Brain microvascular endothelial cell (primary cell): Measurements from ENCODE around the gene NBPF12.
"Not testable (repeated sequence)": the region's sequence is repeated elsewhere in the genome, so short reads cannot be mapped to it uniquely, and the experiment has no call there.

Experiments used
- DNase-seq: peaks from one replicate; pipeline ENCODE4 v3.0.0-alpha.2; 2020
- H3K27ac ChIP-seq: fragments of 250-450 bp; sonication (Bioruptor Pico); 2 replicates; pipeline ENCODE4 v1.5.1; 2020; ENCODE audit warnings: mild to moderate bottlenecking, moderate library complexity
- H3K27me3 ChIP-seq: fragments of 250-450 bp; sonication (Bioruptor Pico); replicated peaks from 2 replicates; pipeline ENCODE4 v1.5.1; 2020; ENCODE audit warnings: mild to moderate bottlenecking
- H3K36me3 ChIP-seq: fragments of 250-450 bp; sonication (Bioruptor Pico); replicated peaks from 2 replicates; pipeline ENCODE4 v1.5.1; 2020; ENCODE audit warnings: mild to moderate bottlenecking
- H3K4me3 ChIP-seq: 2 replicates; pipeline ENCODE4 v1.5.1; 2011; ENCODE audit warnings: low read depth, mild to moderate bottlenecking, control low read depth, low read length, moderate library complexity
- in situ Hi-C: cut with HindIII; loops from 2 replicates; pipeline ENCODE4 v1.10.0; 2017; ENCODE audit warnings: low sequenced_read_pairs, low pct_ligation_motif_present

Gene NBPF12

GRCh38 chr1:146938242-146938902, at the start of gene NBPF12:
TSS of gene NBPF12 (plus strand) at chr1:146938324. CDS start at chr1:146960144, 21,820 bp downstream.
- peak; percentile 75 for DNase-seq
- in situ Hi-C loops, result not testable (repeated sequence)

GRCh38 chr1:146891355-146891754, 46.8 kb upstream of the NBPF12 start:
- DNase-seq, H3K27me3 ChIP-seq, in situ Hi-C loops, H3K36me3 ChIP-seq, H3K4me3 ChIP-seq, H3K27ac ChIP-seq: not testable (repeated sequence)

More at GRCh38 chr1:146938242-146938902, at the start of gene NBPF12:
- not testable (repeated sequence) for H3K36me3 ChIP-seq, H3K27me3 ChIP-seq
- Histone ChIP-seq H3K27ac (peak within 1 kb of the TSS; percentile 73), H3K4me3 (peak within 1 kb of the TSS; percentile 67)

- H3K4me3 ChIP-seq, H3K27ac ChIP-seq, DNase-seq, in situ Hi-C loops, H3K36me3 ChIP-seq, H3K27me3 ChIP-seq: not testable (repeated sequence)
Observed at GRCh38 chr1:146892331-146892730, 45.8 kb upstream of the NBPF12 start.

- DNase-seq, H3K27me3 ChIP-seq, H3K4me3 ChIP-seq, H3K27ac ChIP-seq, H3K36me3 ChIP-seq, in situ Hi-C loops: not testable (repeated sequence)
Observed at GRCh38 chr1:146907565-146908261, 30.4 kb upstream of the NBPF12 start.

- DNase-seq, H3K4me3 ChIP-seq, H3K27ac ChIP-seq, in situ Hi-C loops, H3K27me3 ChIP-seq, H3K36me3 ChIP-seq: not testable (repeated sequence)
Observed at GRCh38 chr1:146912975-146913374, 25.1 kb upstream of the NBPF12 start.

GRCh38 chr1:146920811-146921210, 17.3 kb upstream of the NBPF12 start:
- H3K27me3 ChIP-seq, H3K4me3 ChIP-seq, DNase-seq, H3K36me3 ChIP-seq, H3K27ac ChIP-seq, in situ Hi-C loops: not testable (repeated sequence)

GRCh38 chr1:146922614-146923013, 15.5 kb upstream of the NBPF12 start:
- DNase-seq, H3K27me3 ChIP-seq, H3K36me3 ChIP-seq, H3K27ac ChIP-seq, in situ Hi-C loops, H3K4me3 ChIP-seq: not testable (repeated sequence)

- in situ Hi-C loops, H3K36me3 ChIP-seq, H3K27me3 ChIP-seq, DNase-seq, H3K27ac ChIP-seq, H3K4me3 ChIP-seq: not testable (repeated sequence)
Observed at GRCh38 chr1:146924106-146924505, 14.0 kb upstream of the NBPF12 start.

GRCh38 chr1:146926413-146926812, 11.7 kb upstream of the NBPF12 start:
- H3K27me3 ChIP-seq, H3K36me3 ChIP-seq, H3K4me3 ChIP-seq, H3K27ac ChIP-seq, DNase-seq, in situ Hi-C loops: not testable (repeated sequence)

GRCh38 chr1:146930225-146930624, 7.9 kb upstream of the NBPF12 start:
- DNase-seq, H3K27me3 ChIP-seq, H3K27ac ChIP-seq, in situ Hi-C loops, H3K4me3 ChIP-seq, H3K36me3 ChIP-seq: not testable (repeated sequence)

- in situ Hi-C loops, H3K36me3 ChIP-seq, DNase-seq, H3K27ac ChIP-seq, H3K27me3 ChIP-seq, H3K4me3 ChIP-seq: not testable (repeated sequence)
Observed at GRCh38 chr1:146934390-146935223, 3.5 kb upstream of the NBPF12 start.

GRCh38 chr1:146937462-146937861, 662 bp upstream of the NBPF12 start:
- in situ Hi-C loops, result not testable (repeated sequence)

GRCh38 chr1:146938927-146939786, 1.0 kb downstream of the NBPF12 start:
- H3K36me3 ChIP-seq, H3K27ac ChIP-seq, H3K27me3 ChIP-seq, DNase-seq, in situ Hi-C loops: not testable (repeated sequence)
- peak overlapping the region; percentile 67 for H3K4me3 ChIP-seq

More at GRCh38 chr1:146937462-146937861, 662 bp upstream of the NBPF12 start:
- not testable (repeated sequence) for H3K27me3 ChIP-seq, H3K36me3 ChIP-seq, DNase-seq, H3K27ac ChIP-seq, H3K4me3 ChIP-seq
